ENCODE data around the gene MTFR1L.

Gene MTFR1L

DNA sequence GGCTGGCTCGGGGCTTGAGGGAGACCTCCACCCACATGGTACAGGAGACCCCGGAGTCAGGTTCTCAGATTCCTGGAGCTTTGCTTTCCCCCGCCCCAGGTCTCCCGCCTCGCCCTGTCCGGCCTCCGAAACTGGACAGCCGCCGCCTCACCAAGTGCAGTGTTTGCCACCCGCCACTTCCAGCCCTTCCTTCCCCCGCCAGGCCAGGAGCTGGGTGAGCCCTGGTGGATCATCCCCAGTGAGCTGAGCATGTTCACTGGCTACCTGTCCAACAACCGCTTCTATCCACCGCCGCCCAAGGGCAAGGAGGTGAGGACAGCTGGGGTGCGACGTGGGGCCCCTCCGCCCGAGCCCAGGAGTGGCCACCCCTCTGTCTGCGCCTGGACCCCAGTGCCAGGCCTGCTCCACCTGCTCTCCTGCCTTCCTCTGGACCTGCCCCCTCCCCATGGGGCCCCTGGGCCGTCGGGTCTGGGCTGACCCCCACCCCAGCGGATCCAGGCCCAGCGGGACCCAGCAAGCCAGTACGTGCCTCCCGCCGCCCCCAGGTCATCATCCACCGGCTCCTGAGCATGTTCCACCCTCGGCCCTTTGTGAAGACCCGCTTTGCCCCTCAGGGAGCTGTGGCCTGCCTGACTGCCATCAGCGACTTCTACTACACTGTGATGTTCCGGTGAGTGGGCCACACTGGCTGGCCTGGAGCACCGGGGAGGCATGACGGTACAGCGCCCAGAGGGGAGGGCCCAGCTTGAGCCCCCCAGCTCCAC, 11.1 kb upstream of the MTFR1L start:
- DNase-seq, result no peak

GRCh38 chr1:25809283-25809926, 10.3 kb upstream of the MTFR1L start:
- DNase-seq, result no peak

- no peak for DNase-seq
These were observed 9.8 kb upstream of the MTFR1L start for GRCh38 chr1:25809929-25810328.

DNA sequence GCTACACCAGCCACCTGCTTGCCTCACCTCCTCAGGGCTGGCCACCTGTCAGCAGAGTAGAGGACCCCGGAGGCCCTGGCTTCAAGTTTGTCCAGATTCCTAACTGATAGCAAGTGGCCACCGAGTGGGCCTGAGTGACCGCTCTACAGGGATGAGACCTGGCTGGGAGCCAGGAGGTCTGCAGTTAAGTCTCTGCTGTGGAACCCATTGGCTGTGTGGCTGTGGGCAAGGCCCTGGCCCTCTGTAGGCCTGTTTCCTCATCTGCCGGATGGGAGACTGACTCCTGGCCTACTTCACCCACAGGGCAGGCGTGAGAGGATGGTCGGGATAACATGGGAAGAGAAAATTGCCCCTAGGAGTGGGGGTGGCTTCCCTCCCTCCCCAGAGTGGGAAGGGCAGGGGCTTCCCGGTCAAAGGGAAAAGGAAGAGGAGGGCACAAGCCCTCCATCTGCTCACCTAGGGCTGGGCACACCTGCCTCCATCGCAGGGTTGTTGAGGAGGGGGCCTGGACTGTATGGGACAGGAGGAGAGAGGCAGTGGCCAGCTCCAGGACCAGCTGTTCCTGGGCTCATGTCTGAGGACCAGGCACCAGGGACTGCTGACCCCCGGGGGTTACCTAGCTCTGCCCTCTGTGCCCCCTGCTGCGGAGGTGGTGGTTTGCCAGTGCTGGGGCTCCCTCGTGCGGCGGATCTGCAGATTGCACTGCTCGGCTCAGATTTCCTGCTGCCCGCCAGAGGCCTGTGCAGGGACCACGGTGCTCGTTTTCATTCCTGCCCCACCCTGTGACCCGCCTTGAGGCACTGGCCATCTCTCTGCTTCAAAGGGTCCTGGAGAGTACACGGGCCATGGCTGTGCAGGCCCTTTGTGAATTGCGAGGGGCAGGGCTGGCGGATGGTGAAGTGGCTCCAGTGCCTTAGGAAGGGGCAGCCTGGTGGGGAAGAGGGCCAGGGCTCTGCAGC, 9.1 kb upstream of the MTFR1L start:
- peak; percentile 90 for DNase-seq

- DNase-seq, result no peak
These were observed 8.2 kb upstream of the MTFR1L start for GRCh38 chr1:25811384-25812082.

DNA sequence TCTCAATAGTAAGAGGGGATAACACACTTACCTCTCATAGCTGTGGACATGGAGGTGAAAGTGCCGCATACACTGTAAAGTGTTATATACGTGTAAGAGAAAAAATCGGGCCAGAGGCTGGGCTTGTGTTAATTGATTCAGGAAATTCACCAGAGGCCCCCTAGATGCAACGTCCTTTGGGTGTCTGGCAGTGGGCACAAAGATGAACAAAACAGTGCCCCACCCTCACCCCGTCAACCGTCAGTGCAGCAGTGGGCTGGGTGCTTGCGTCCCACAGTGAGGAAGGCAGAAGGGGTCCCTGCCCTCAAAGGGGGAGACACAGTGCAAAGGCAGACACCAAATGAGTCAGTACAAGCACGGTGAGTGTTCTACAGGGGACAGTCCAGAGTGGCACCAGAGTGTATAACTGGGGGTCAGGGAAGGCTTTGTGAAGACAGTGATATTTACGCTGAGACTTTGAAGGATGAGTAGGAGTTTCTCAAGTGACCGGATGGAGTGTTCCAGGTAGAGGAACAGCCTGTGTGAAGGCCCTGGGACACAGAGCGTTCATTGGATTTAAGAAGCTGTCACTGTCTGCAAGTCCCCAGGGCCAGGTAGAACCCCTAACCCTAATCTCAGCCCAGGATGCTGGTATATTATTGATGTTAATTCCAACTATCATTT, 6.6 kb upstream of the MTFR1L start:
- DNase-seq, result no peak

- no peak for DNase-seq
These were observed 5.9 kb upstream of the MTFR1L start for GRCh38 chr1:25813734-25814471.

DNA sequence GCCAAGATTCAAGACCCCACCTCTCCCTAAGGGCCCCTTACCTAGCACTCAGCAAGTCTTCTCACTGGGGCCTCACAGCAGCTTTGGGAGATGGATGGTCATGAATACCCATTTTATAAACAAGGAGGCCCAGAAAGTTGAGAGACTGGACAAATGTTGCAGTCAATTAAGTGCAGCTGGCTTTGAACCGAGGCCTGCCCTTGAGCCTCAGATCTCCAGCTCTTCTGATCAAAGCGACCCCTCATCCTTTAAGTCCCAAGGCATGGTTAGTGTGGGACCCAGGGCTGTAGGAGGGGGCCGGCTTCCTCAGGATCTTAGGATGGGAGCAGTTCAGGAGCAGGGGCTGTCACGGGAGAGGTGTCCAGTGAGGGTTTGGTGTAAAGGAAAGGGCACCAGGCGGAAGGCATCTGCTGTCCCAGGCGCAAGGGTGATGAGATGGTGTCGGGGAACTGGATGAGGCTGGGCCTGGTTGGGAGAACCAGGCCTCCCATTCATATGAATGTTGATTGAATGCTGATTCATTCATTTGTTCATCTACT, 5.1 kb upstream of the MTFR1L start:
- no peak for DNase-seq

- DNase-seq, result no peak
These were observed 4.3 kb upstream of the MTFR1L start for GRCh38 chr1:25815208-25816111.

DNA sequence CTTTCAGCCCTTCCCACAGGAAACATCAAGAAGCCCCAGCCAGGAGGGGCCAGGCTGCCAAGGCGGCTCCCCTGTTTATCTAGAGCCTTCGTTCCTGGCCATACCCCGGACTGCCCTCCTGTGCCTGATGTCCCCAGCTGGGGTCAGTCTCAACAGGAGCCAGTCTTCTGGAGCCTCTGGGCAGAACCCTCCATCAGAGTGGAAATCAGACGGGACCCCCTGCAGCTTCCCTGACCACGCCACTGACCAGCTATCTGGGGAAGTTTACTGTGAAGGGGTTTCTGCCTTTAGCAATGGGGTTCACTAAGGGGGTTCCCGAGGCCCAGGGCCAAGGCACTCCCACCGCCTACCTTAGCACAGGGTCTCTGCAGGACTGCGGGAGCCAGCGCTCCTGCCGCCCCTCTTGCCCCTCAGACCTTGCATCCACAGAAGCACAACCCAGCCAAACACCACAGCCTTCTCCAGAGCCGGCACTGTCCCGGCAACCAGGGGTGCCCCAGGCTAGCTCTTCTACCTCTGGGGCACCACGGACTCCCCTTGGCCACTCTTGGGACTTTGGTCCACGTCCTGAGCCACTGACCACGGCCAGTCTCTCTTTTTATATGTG, 3.5 kb upstream of the MTFR1L start:
- DNase-seq, result no peak

- DNase-seq, result no peak
These were observed 1.8 kb upstream of the MTFR1L start for GRCh38 chr1:25817840-25818501.

DNA sequence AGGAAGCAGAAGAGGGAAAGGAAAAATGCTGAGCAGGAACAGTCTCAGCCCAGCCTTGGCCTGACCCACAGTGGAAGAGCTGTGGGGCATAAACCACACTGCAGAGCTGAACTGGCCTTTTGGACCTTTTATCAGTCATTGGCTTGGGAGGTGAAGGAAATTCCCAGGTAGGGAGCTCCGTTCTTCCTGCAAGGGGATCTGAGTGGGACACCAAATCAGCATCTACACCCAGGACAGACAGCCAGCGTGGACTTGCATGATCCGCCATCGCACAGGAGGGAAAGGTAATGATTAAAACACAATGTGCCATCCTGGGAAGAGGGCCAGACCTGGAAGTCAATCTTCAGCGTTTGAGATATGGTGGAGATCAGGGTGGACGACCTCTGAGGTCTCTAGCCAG, 1.2 kb upstream of the MTFR1L start:
- DNase-seq, result no peak

DNA sequence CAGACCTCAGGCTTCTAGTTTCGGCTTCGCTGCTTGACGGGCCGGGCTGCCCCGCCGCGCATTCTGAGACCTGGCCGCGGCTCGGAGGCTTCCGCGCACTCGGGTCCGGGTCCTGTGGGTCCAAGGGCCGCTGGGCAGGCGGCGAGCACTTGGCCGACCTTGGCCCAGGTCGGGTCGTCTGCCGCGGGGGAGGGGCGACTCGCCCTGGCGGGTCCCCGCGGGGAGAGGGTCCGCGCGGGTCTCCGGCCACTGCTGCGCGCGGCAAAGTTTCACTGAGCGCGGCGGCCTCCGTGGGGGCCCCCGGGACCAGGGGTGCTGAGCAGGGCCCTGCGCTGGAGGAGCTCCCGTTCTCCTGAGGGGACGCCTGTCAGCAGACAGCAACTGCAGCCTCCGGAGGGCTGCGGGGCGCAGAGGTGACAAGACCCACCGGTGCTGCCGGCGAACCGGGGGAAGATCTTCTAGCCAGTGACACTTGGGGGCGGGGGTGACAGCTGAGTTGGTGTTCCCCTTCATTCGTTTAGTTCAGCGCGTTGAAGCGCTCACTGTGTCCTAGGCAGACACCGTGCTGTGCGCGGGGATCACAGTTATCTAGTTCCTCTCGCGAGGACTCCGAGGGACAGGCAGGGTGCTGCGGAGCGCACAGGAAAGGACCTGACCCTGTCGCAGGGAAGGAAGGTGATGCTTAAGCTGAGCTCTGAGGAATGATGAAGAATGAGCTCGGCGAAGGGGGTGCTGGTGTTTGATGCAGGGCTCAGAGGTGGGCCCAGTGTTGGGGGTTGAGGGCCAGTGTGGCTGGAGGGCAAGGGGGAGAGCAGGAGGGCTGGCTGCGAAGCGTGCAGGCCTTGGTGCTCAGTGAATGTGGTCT, 725 bp downstream of the MTFR1L start:
- DNase-seq, result peak; percentile 71

- DNase-seq, result no peak
These were observed 1.3 kb downstream of the MTFR1L start for GRCh38 chr1:25821112-25821476.

DNA sequence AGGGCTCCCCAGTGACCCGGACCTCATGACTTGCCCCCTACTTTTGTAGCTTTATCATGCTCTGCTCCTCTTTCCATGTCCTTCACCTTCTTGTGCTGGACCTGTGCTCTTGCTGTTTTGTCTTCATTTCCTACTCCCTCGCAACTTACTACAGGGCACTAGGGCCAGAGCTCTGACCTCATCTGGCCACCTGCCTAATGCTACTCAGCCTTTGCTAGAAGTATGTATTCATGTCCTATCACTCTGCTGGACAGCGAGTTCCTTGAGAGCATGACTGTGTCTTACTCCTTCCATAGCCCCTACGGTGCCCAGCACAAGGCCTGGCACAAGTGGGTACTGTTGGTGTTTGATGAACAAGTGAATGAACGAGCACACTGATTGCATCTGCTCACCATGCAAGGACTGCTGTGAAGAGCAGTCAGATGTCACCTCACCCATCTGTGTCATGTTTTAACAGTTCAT, 1.9 kb downstream of the MTFR1L start:
- no peak for DNase-seq

DNA sequence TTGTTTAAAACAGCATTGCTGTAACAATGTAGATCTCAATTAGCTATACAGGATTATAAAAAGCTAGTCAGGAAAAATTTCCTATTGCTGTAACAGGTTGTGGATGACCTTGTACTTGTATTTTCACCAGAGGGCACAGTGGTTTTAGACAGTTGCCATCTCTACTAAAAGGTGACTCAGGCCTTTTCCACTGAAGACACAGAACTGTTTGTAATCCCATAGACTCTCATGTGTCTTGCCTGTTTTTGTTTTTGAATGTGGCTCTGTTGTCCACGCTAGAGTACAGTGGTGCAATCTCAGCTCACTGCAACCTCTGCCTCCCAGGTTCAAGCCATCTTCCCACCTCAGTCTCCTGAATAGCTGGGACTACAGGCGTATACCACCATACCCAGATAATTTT, 5.9 kb downstream of the MTFR1L start:
- no peak for DNase-seq

DNA sequence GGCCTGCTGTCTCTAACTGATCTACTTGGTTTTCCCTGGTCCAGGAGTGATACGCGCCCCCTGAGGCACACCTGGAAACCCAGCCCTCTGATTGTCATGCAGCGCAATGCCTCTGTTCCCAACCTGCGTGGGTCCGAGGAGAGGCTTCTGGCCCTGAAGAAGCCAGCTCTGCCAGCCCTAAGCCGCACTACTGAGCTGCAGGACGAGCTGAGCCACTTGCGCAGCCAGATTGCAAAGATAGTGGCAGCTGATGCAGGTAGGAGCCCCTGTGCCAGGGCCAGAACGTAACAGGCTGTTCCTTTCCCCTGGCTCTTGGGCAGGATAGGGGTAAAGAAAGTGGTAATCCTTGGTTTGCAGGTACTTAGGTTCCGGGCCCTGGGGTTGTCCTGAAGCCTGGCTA, 6.8 kb downstream of the MTFR1L start:
- no peak for DNase-seq

DNA sequence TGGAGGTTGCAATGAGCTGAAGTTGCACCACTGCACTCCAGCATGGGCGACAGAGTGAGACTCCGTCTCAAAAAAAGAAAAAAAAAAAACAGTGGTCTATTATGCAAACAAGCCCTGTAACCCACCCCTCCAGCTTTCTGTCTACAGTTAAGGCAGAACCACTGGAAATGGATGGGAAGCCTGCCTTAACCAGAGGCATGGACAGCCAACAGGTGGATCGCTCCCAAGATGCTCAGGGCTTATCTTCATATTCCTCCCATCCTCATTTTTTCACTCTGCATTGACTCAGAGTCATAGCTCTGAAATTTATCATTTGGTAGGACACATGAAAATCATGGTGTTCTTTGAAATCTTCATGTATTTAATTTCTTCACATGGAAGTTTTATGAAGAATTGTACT, 8.7 kb downstream of the MTFR1L start:
- DNase-seq, result no peak

Measured in retina (tissue), 1 donor.